HG02623 (cell line): Measurements from ENCODE around the gene NRP1.

Experiments used
- ATAC-seq: cut with Tn5 transposase; IDR thresholded peaks from one replicate; pipeline ENCODE4 v1.9.1; 2021; ENCODE audit warnings: moderate library complexity; ENCODE audit not compliant: unreplicated experiment

NRP1 gene

DNA sequence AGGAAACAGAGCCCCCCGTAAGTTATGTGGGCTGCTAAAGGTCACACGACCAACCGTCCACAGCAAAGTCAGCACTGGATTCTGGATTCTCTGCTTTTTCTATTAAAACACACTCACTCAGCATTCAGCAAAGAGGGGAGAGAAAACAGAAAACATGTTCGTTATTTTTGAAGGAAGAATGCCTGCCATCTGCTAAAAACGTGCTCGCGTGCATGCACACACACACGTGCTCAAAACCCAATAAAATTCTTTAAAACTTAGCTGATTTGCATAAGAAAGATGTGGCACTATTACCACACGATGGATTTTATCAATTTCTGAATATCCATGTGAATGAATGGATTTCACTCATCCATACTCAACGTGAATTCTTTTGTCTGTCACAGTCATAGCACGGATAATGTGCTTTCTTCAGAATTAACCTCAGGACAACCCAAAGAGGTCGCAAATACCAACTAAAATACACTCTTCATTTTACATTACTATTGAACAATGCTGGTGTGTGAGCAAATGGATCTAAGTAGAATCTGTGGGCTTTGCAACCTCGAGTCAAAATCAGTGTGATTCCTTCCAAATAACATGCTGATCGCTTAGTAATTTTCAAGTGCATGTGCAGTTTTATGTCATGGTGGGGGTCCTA lies 40.8 kb downstream of the NRP1 start:
- no peak for ATAC-seq

DNA sequence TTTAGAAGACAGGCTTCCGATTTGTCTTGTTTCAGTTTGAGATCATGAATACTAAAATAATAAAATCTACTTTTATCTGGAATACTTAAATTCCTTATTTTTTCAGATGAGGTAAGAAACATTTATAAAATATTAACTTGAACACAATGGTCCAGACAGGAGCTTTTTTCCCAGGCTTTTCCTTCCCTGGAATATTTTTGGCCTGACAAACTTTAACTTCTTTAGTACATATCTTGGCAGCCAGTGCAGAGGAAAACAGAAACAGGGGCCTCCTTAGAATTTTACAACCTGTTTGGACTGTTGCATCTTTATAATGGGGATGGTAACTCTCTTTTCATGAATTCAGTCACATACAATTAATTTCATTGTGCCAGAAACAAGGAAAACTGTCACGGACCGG lies 41.4 kb downstream of the NRP1 start:
- ATAC-seq = no peak

DNA sequence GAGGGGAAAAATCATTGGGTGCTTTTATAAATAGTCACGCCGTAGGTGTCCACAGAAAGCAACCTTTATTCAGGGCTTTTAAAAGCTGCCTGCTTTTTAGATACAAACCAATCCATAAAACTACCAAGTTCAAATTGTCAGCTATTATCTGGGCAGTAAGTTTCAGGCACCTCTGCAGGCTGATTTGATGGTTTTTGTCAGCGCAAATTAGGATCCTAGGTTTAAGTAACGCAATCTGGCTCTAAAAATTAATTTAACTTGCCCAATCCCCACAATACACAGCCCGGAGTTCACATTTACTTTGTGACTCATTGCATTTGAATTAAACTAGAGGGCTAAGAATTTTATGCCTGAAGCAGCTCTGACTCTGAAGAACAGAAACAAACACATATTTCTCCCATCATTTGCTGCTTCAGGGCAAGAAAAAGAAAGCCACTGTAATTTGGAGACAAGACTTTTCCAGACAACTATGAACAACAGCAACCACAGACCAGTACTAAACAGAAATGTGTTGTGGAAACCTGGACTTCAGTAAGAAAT lies 43.3 kb downstream of the NRP1 start:
- no peak for ATAC-seq

DNA sequence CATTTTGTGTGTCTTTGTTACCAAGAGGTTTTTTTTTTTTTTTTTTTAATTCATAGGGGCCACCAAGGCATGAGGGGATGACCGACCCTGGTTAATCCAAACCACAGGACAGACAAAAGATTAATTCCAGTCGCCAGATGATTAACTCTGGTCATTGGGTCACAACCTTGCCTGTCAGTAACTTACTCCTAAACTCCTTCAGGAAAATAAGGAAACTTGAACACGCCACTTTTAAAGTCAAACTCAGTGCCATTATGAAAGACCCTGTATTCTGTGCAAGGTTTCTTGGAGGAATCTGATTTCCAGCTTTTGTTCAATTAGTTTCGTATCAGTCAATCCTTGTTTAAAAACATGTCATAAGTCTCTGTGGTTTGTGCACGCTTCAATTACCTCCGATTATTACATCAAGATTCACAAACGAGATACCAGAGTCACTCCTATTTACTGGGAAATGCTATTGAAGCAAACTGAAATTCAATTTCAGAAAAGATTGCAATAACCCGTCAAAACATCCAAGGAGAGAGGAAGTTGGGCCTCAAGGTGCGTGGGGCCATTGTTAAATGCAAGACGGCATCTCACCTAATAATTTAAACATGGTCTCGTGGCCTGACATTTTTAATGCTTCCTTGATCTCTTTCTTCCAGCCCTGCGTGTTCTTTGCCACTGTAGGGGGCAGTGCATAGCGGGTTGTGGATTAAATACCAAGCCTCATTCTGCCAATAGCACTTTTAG lies 44.0 kb downstream of the NRP1 start:
- ATAC-seq = no peak

DNA sequence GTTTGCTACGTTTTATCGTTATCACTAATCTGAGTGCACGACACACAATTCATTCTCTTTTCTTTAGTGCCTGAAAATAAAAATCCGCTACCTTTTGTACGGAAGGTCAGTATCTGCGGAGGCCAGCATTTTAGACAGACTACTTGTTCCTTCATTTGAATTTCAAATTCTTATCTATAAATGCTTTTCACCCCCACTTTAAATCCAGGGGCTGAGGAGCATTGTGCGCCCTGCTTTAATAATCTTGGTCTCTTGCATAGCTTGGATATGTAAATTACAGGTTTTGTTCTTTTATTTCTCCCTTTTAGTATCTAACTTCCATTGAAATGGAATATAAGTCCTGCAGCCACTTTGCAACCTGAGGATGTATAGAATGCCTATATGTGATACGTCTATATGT lies 44.7 kb downstream of the NRP1 start:
- no peak for ATAC-seq

DNA sequence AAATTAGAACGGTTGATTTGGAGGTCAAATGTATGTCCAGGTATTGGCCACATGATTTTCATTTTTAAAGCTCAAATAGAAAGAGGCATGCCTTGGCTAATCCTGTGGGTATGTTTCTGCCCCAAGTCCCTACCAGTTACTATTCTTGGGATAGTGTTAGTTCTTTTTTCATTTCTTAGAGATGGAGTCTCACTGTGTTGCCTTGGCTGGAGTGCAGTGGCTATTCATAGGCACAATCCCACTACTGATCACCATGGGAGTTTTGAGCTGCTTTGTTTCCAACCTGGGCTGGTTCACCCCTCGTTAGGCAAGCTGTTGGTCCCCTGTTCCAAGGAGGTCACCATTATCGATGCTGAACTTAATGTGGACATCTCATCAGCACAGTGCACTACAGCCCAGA lies 46.3 kb downstream of the NRP1 start:
- no peak for ATAC-seq

DNA sequence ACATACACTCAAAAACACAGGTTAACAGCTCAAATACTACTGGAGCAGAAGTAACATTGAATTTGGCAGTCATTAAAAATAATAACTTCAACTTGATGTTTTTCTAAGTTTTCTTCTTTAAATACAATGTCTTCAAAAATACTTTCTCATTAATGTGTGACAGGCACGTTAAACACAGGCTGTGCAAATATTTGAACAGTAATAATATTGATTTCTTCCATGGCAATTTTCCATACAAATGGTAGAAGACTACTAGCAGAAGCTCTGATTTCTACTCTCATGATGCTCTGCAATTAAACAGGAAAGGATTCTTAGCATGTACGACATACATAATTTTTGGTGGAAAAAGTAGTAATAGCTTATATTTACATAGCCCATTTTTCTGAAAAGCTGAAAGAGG lies 47.4 kb downstream of the NRP1 start:
- ATAC-seq = no peak

DNA sequence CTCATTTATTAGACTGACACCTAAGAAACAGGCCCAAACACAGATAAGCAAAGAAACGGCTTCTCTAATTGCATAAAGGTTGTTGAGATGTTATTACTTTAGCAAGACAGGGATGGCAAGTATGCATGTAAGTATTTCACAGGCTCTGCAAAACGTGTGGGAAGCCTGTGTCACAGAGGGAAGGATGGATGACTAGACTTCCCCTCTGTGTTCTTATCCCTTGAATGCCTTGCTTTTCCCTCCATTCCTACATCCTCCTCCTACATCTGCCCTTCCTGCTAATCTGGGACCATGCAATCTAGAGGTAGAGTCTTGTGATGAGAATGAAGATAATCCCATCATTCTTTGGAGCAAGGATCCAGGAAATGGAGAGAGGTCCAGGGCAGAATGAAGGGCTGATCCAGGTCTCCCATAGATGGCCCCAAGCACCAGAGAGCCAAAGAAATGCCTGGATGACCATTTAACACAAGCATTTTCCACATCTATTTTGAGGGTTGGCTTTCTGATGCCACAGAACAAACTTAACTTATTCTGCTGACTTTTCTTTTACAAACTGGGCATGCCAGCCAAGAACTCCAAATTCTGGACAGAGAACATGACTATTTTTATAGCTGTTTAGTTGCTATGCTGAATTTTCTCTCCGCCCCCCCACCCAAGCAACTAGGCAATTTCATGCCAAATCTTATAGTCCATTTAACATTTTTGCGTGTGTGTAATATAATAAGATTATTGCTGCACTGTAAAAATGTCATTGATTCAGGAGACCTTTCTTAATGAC lies 48.1 kb downstream of the NRP1 start:
- no peak for ATAC-seq

DNA sequence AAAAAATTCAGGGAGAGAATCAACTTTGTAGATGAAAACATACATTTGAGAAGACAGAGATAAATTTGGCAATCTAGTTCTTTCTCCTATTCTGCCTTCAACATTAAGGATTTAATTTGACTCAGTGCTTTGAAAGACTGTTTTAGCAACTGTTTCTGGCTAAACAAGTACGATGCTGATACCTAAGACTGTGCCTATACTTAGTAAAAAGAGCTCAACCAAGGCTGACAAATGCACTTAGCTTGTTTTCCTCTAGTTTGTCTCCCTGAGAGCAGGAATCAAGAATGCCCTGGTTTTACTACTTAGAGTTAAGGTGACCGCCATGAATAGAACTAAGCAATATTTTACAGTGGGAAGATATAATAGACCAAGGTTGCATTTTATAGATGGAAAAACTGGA lies 49.5 kb downstream of the NRP1 start:
- no peak for ATAC-seq

DNA sequence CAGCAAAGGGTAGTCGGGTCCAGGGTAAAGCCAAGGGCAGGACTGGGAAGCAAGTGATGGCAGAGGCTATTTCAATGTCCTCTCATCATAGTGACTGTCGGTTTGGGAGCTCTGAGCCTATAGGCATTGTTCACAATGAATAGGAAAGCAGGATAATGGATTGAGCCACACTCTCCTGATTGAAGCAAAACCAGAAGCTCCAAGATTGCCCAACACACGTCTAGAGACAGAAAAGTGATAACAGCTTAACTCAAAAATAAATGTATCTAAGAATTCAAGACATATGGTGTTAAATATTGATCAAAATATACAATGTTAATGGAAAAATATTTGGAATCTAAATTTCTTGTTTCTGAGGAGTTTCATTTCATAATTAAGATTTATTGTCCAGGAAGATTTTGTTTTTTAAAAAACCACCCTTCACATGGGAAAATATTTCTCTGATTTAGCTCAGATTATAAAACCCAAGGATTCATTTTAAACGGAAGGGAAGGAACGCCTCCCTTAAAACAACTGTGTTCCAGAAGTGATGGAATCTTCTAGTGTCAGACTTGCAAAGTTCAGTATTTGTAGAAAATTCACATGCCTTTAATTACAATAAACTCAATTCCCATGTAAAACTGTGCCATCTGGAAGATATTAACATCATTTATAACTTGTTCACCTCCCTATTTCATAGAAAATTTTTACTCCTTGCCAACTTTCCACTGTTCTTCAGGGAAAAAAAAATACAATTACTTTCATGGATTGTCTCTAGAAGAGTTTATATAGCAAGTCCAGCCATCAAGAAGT lies 54.5 kb downstream of the NRP1 start:
- ATAC-seq = no peak

DNA sequence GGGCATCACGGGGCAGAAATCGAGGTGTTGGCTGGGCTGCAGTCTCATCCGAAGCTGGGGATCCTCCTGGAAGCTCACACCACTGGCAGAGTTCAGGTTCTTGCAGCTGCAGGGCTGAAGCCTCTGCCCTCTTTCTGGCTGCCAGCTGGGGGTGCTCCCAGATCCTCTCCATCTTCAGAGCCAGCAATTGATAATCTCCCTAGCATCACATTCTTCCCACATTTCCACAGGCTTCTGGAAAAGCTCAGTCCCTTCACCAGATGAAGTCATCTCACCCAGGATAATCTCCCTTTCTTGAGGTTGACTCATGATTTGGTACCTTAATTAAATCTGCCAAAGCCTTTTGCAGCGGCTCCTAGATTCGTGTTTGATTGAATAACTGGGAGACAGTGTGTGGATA lies 55.2 kb downstream of the NRP1 start:
- no peak for ATAC-seq

DNA sequence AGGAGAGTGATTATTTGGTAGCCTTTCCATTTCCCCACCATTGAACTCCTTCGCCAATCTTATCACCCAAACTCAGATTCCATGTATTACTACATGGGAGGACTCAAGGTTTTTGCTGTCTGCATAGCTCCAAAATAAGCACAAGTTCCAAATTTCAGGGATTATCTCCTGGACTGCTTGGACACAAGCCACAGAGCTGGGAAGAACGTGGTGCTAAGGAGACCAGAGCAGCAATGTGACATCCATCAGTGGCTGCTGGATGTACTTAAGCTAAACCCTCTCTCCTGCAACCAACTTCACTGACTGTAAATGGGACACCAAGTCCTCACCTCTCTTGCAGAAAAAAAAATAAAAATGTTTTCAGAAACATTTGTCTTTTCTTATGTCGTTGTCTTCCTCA lies 56.3 kb downstream of the NRP1 start:
- no peak for ATAC-seq

DNA sequence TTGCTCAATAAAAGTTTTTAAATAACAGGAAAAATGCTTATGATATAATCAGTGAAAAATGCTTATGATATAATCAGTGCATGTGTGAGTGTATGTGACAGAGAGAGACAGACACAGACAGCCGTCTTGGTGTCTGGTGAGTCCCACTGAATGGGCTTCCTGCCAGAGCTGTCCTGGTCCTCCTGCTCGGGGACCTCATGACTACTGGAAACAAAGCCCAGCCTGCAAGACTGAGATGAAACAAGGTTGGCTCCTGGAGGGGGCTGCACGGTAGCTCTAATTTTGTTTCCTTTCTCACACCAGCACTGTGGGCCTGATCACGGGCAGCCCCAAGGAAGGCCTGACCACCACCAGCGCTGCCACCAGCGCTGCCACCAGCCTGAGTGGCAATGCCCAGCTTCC lies 57.3 kb downstream of the NRP1 start:
- ATAC-seq = no peak

DNA sequence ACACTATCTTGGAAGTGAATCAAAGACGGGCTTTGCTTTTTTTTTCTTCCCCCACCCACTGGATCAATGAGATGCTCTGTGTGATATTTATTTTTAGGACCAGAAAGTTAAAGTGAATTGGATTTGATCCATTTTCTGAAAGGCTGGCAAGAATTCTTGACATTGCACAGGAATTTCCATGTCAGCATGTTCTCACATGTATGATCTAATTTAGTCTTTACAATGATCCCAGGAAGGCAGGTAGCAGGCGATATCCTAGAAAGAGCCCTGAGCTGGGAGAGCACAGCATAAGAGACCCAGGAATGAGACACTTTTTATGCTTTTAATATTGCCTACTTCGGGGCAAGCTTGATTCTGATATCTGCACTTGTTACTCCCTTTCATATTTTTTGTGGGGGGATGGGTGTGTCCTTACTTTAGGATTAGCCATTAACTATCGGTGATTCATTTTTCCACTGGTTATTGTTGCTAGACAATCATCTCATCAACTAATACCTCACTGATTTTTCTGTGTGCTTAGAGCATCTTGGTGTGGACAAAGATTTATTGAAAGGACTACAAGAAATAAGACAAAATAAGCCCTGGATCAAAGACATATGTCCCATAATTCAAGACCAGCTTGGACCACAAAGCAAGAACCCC lies 58.1 kb downstream of the NRP1 start:
- ATAC-seq = no peak

DNA sequence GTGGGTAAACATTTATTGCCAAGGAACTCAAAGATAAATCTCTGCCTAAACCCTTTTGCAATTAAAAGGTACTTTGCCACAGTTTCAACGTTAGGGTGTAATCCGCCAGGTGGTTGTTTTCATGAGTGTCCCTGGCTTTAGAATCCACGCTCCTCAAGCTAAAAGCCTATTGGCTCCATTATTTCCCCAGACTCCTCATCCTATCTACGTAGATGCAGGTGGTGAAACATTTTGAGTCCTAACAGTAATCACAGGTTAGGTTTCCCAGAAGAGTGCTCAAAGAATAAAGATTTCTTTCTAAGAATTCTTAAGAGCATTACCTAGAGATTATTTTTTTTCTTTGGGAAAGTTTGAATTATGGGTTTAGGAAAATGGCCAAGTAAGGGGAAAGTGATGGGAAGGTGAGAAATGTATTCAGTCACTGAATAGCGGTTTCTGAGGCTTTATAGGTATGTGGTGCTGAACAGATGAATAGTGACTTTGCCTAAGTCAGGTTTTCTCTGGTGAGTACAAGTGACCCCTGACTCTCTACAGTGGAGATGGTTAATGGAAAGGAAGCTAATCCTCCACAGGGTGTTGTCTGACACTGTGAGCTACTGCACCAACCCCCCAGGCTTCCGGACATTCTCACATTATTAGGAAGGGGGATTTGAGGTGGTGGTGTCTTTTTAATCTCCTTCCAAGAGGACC lies 60.2 kb downstream of the NRP1 start:
- no peak for ATAC-seq

DNA sequence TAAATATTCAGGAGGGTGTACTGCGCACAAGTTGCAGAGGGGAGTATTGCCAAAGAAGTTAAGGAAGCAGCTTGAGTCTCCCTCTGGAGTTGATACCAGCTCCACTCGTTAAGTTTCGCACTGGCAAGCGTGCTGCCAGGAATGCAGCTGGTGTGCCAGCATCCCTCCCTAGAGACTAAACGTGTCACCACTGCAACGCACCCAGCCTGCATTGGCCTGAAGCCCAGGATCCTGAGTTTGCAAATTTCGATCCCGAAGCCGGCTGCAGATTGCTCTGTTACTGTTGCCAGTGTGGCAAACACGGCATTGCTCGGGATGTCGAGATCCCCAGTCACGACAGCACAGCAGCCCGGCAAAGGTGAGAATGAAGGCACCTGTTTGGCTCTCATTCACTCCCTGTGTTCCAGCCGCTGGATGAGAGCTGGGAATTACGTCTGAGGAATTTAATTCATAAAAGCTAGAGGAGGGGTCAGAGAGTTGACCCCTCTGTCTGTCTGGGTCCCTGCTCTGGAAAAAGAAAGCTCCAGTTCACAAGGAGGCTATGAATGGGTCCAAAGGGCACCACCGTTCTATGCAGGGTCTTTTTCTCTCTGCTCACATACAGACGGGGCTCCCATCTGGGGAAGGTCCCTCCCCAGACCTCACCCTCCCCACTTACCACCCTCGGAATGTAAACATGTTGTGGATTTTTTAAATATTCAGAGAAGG lies 61.0 kb downstream of the NRP1 start:
- no peak for ATAC-seq

DNA sequence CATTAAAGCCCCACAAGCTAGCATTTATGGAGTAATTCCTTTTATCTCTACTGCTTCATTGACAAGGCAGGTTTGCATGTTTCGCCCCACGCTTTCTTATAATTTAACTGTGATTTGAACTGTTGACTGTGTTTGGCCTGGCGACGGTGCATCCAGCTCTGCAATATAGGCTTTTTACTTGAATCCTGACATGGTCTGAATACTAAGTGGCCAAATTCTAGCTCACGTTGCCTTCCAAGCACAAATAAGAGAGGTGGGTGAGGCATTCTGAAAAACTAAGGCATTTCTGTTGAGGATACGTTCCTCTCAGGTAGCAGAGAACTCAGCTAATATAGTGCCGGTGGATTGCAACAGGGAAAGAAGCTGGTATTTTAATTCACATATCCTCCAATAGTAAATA lies 61.8 kb downstream of the NRP1 start:
- no peak for ATAC-seq

DNA sequence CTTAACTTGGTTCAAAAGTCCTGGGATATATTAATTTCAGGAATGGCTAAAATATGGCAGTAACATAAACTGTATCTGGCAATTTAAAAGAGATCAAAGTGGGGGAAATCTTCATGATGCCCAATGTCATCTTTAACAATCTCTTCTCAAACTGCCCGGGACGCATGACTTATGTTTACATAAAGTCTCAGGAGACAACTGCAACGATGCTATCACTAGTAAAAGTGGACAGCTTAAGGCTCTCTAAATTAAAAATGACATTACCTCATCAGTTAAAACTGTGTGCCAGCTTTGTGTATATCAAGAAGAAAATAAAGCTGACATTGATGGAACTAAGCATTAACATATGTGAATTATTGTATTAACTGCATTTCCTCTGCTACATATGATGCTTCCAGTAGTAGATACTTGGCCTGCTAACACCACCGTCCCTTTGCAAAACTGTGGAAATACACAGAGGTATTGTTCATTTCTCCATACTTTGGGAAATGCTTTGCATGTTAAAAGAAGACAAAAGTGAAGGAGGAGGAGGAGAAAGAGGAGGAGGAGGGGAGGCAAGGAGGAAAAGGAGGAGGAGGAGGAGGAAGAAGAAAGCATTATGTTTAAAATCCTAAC lies 62.4 kb downstream of the NRP1 start:
- ATAC-seq = no peak

DNA sequence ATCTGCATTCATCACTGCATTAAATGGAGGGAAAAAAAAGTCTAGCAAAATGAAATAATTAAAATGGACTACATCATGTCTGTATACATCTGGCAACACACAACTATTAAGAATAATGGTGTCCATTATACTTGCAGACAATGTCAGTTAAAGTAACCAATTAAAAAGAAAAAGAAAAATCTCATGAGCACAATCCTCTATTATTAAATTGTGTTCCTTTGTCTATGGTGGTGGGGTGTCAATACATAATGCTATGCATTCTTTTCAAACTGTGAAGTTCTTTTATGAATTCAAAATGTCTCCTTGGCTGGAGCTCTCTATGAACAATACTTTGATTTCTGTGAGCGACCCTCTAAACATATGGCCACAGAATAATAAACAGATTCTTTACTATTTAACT lies 63.5 kb downstream of the NRP1 start:
- no peak for ATAC-seq
